ENCODE results near the gene NOTCH4.

The NOTCH4 gene

GRCh38 chr6:32158052-32158451 lies 65.8 kb downstream of the NOTCH4 start:
- DNase-seq = no peak

- no peak for DNase-seq
Measured at GRCh38 chr6:32156891-32157290, 67.0 kb downstream of the NOTCH4 start.

GRCh38 chr6:32154514-32155161 lies 69.2 kb downstream of the NOTCH4 start:
- DNase-seq = peak; percentile 60 to 69

- DNase-seq = peak; percentile 69 to 75
Measured at GRCh38 chr6:32153564-32154513, 70.0 kb downstream of the NOTCH4 start, which contains the start of gene PPT2. TSS of gene PPT2 (plus strand) at chr6:32154141. CDS start at chr6:32154595, 454 bp downstream.

- no peak for DNase-seq
Measured at GRCh38 chr6:32152769-32153563, 70.9 kb downstream of the NOTCH4 start.

- no peak for DNase-seq
Measured at GRCh38 chr6:32151863-32152768, 71.8 kb downstream of the NOTCH4 start, which contains the start of gene PRRT1. TSS of gene PRRT1 (minus strand) at chr6:32151939. CDS start at chr6:32151827, 112 bp downstream.

- no peak for DNase-seq
Measured at GRCh38 chr6:32151181-32151862, 72.5 kb downstream of the NOTCH4 start.

- no peak for DNase-seq
Measured at GRCh38 chr6:32149932-32150870, 73.7 kb downstream of the NOTCH4 start.

GRCh38 chr6:32149092-32149755 lies 74.6 kb downstream of the NOTCH4 start:
- DNase-seq = no peak

- DNase-seq = no peak
Measured at GRCh38 chr6:32148289-32149091, 75.4 kb downstream of the NOTCH4 start.

GRCh38 chr6:32147401-32148132 lies 76.3 kb downstream of the NOTCH4 start:
- DNase-seq = no peak

GRCh38 chr6:32146687-32147086 lies 77.2 kb downstream of the NOTCH4 start:
- DNase-seq = no peak

GRCh38 chr6:32146287-32146686 lies 77.6 kb downstream of the NOTCH4 start:
- DNase-seq = no peak

Data from AML-193 (cell line).